Smooth muscle cell (in vitro differentiated cells): ENCODE data around the gene UMAD1. TPM values are rescaled to one million over a fixed set of nuclear protein-coding genes. Genes with fewer than 3 reads are reported as not detected.

ENCODE experiments used
- DNase-seq: peaks from one replicate; lab custom pipeline; 2025; ENCODE audit not compliant: unreplicated experiment; lab: John Stamatoyannopoulos, UW
- H2AFZ ChIP-seq: fragments of 200-600 bp; sonication (generic); 2 replicates; pipeline ENCODE4 v1.6.0; 2016; ENCODE audit warnings: antibody characterized with exemption, low read depth, mild to moderate bottlenecking
- H3F3A ChIP-seq: fragments of 200-600 bp; sonication (generic); 2 replicates; pipeline ENCODE4 v1.6.0; 2017; ENCODE audit warnings: antibody characterized with exemption, low read depth
- H3K27ac ChIP-seq: fragments of 200-600 bp; sonication (generic); 2 replicates; pipeline ENCODE4 v1.5.1; 2016; ENCODE audit warnings: low read depth, mild to moderate bottlenecking
- H3K27me3 ChIP-seq: fragments of 200-600 bp; sonication (generic); 2 replicates; pipeline ENCODE4 v1.6.1; 2016; ENCODE audit warnings: low read depth, mild to moderate bottlenecking
- H3K36me3 ChIP-seq: fragments of 200-600 bp; sonication (generic); 2 replicates; pipeline ENCODE4 v1.5.1; 2016; ENCODE audit warnings: low read depth
- H3K4me1 ChIP-seq: fragments of 200-600 bp; sonication (generic); 2 replicates; pipeline ENCODE4 v1.5.1; 2016; ENCODE audit warnings: low read depth
- H3K4me2 ChIP-seq: fragments of 200-600 bp; sonication (generic); 2 replicates; pipeline ENCODE4 v1.6.0; 2016; ENCODE audit warnings: mild to moderate bottlenecking
- H3K4me3 ChIP-seq: fragments of 200-600 bp; sonication (generic); 2 replicates; pipeline ENCODE4 v1.5.1; 2016; ENCODE audit warnings: mild to moderate bottlenecking
- H3K79me2 ChIP-seq: fragments of 200-600 bp; sonication (generic); 2 replicates; pipeline ENCODE4 v1.6.0; 2016; ENCODE audit warnings: low read depth, mild to moderate bottlenecking
- H3K9ac ChIP-seq: fragments of 200-600 bp; sonication (generic); 2 replicates; pipeline ENCODE4 v1.6.0; 2016; ENCODE audit warnings: low read depth
- H3K9me3 ChIP-seq: fragments of 200-600 bp; sonication (generic); replicated peaks from 2 replicates; pipeline ENCODE4 v1.5.1; 2016; ENCODE audit warnings: low read depth
- H4K20me1 ChIP-seq: fragments of 200-600 bp; sonication (generic); 2 replicates; pipeline ENCODE4 v1.6.0; 2016; ENCODE audit warnings: low read depth
- CTCF ChIP-seq: fragments of 200-600 bp; sonication (generic); IDR thresholded peaks from 2 replicates; pipeline ENCODE4 v1.5.1; 2017; ENCODE audit warnings: borderline replicate concordance, mild to moderate bottlenecking, antibody characterized with exemption; ENCODE audit not compliant: insufficient read depth, poor library complexity, severe bottlenecking
- WGBS: methylation state at CpG from one replicate; pipeline ENCODE4 v1.1.7; 2016; ENCODE audit warnings: low lambda C conversion rate; 5-methylcytosine and 5-hydroxymethylcytosine counted together
- polyA plus RNA-seq: library from polyadenylated mRNA; unstranded; fragments of >200 nt; fragmentation: Nextera tagmentation; extraction: Ambion mirVana; gene quantifications from 2 replicates; pipeline ENCODE4 v1.2.1, GENCODE V29; 2016
- total RNA-seq: library from RNA; depleted of rRNA; stranded (reverse); fragments of >200 nt; gene quantifications from 2 replicates; pipeline ENCODE4 v1.2.3, GENCODE V29; 2014

The UMAD1 gene
- total and polyA plus RNA-seq, 2 experiments from 2014 or later, result 13.7 to 24.3 TPM

GRCh38 chr7:7664291-7664690 is 23.7 kb downstream of the UMAD1 start:
- Histone ChIP-seq H3K4me3 (no peak overlapping the region), H3K27ac (peak overlapping the region; percentile 60), H3K79me2 (peaks cover 10% of the 10 kb centered on the region), H3K36me3 (no peaks in the 10 kb centered on the region), H4K20me1 (no peaks in the 10 kb centered on the region), H2AFZ (peak overlapping the region; percentile 20), H3K4me2 (peak overlapping the region; percentile 73), H3K9ac (no peak overlapping the region), H3K9me3 (no peaks in the 10 kb centered on the region), H3K4me1 (peaks cover 32% of the 10 kb centered on the region), H3K27me3 (no peaks in the 10 kb centered on the region), H3F3A (no peaks in the 10 kb centered on the region)
- DNase-seq, result no peak
- TF ChIP-seq CTCF, result no peak
- 23% methylated on average over 3 of the region's 3 CpGs for WGBS

GRCh38 chr7:7665031-7665430 is 24.5 kb downstream of the UMAD1 start:
- Histone ChIP-seq H3F3A (no peaks in the 10 kb centered on the region), H3K36me3 (no peaks in the 10 kb centered on the region), H3K27ac (no peak overlapping the region), H3K79me2 (peaks cover 10% of the 10 kb centered on the region), H3K27me3 (no peaks in the 10 kb centered on the region), H3K9me3 (no peaks in the 10 kb centered on the region), H3K4me2 (no peak overlapping the region), H3K4me3 (no peak overlapping the region), H3K9ac (no peak overlapping the region), H2AFZ (no peak overlapping the region), H4K20me1 (no peaks in the 10 kb centered on the region), H3K4me1 (peaks cover 32% of the 10 kb centered on the region)
- no peak for TF ChIP-seq CTCF
- 88% methylated on average over 1 of the region's 1 CpG for WGBS
- DNase-seq, result no peak

- TF ChIP-seq CTCF, result no peak
- Histone ChIP-seq H3F3A (no peaks in the 10 kb centered on the region), H3K79me2 (peaks cover 10% of the 10 kb centered on the region), H3K9me3 (no peaks in the 10 kb centered on the region), H3K4me3 (no peak overlapping the region), H3K27me3 (no peaks in the 10 kb centered on the region), H3K36me3 (no peaks in the 10 kb centered on the region), H3K27ac (no peak overlapping the region), H3K4me2 (no peak overlapping the region), H2AFZ (no peak overlapping the region), H3K9ac (no peak overlapping the region), H4K20me1 (no peaks in the 10 kb centered on the region), H3K4me1 (peaks cover 32% of the 10 kb centered on the region)
- WGBS, result 98% methylated on average over 2 of the region's 2 CpGs
- DNase-seq, result no peak
Observed at GRCh38 chr7:7667187-7667586, 26.6 kb downstream of the UMAD1 start.

GRCh38 chr7:7668706-7669105 is 28.2 kb downstream of the UMAD1 start:
- no peak for DNase-seq
- Histone ChIP-seq H3K9me3 (no peaks in the 10 kb centered on the region), H3K4me1 (peaks cover 24% of the 10 kb centered on the region), H3K4me3 (no peak overlapping the region), H3K9ac (no peak overlapping the region), H3K4me2 (no peak overlapping the region), H3K27me3 (no peaks in the 10 kb centered on the region), H3F3A (no peaks in the 10 kb centered on the region), H4K20me1 (no peaks in the 10 kb centered on the region), H3K79me2 (peaks cover 7% of the 10 kb centered on the region), H3K27ac (no peak overlapping the region), H3K36me3 (no peaks in the 10 kb centered on the region), H2AFZ (no peak overlapping the region)
- TF ChIP-seq CTCF, result no peak
- 92% methylated on average over 1 of the region's 1 CpG for WGBS
